Psoas muscle (tissue), 8 donors: ENCODE measurements around the gene IL17RB. TPM values are rescaled to one million over a fixed set of nuclear protein-coding genes. Genes with fewer than 3 reads are reported as not detected.

Source experiments
- ATAC-seq, 4 donors: fragments of 200-7000 bp; cut with Tn5 transposase; one replicate each; pipeline ENCODE4 v1.9.1; 2020; ENCODE audit warnings: moderate library complexity in 3 of 4, mild to moderate bottlenecking in 2 of 4
- DNase-seq, 2 donors: peaks; one replicate each; pipeline ENCODE4 v3.0.0-alpha.2; 2020
- H3K27ac ChIP-seq: fragments of 200-600 bp; one replicate; pipeline ENCODE4 v1.8.0; 2022
- H3K27me3 ChIP-seq, 3 donors: fragments of 200-600 bp in 1 of 3; one replicate each; pipeline versions ENCODE4 v1.6.1 to v1.8.0; 2013 to 2022; ENCODE audit warnings: low read length in 2 of 3, mild to moderate bottlenecking in 2 of 3, moderate library complexity in 1 of 3; ENCODE audit not compliant: insufficient read depth in 3 of 3
- H3K36me3 ChIP-seq, 2 donors: fragments of 200-600 bp in 1 of 2; one replicate each; pipeline versions ENCODE4 v1.6.1 to v1.8.0; 2013 to 2022; ENCODE audit warnings: low read depth in 1 of 2, mild to moderate bottlenecking in 1 of 2, moderate library complexity in 1 of 2; ENCODE audit not compliant: insufficient read depth in 1 of 2
- H3K4me1 ChIP-seq: fragments of 200-600 bp; one replicate; pipeline ENCODE4 v1.8.0; 2022
- H3K4me3 ChIP-seq: fragments of 200-600 bp; one replicate; pipeline ENCODE4 v1.8.0; 2022; ENCODE audit warnings: mild to moderate bottlenecking
- H3K9me3 ChIP-seq: fragments of 200-600 bp; one replicate; pipeline ENCODE4 v1.8.0; 2022
- CTCF ChIP-seq: fragments of 200-600 bp; IDR thresholded peaks from one replicate; pipeline ENCODE4 v1.8.0; 2022; ENCODE audit warnings: antibody characterized with exemption
- WGBS, 3 donors: extraction: QIAGEN DNeasy Blood & Tissue Kit; methylation state at CpG; one replicate each; pipeline versions ENCODE4 v1.1.6 to v1.1.7; 2013; 5-methylcytosine and 5-hydroxymethylcytosine counted together
- intact Hi-C, 2 donors: fragments of 100-400 bp; cut with DNase I; formaldehyde crosslinking; loops; one replicate each; pipeline versions ENCODE4 v1.11.0 to v1.14.2; 2022
- polyA plus RNA-seq, 3 donors: library from polyadenylated mRNA; stranded (reverse); fragments of 200-250 nt; gene quantifications; one replicate each; pipeline ENCODE4 v1.2.3, GENCODE V29; 2013
- total RNA-seq, 4 donors: library from RNA; stranded (reverse); fragmentation: NEBNext Ultra II Directional in 2 of 4; extraction: Animal tissue kit (Norgen Biotek cat#: 25700) in 2 of 4; gene quantifications; one replicate each; pipeline versions ENCODE4 v1.2.1 to v1.2.4, GENCODE V29; 2021 to 2023
- donor health status: healthy with polysubstance abuse.
- donor health status: DM: no; HTN: no; CAD: no; lungs with moderate emphysema.
- donor health status: Bipolar disorder and iron deficiency.
- donor health status: healthy.
- donor health status: DM: yes; HTN: yes; CAD: no.
- donor health status: DM: no; HTN: no; CAD: no.
- donor health status: DM: no; HTN: no; CAD: no.
- donor health status: DM: yes; HTN: yes; CAD: no.

The IL17RB gene
- total and polyA plus RNA-seq, 7 donors: 0.08 to 1.3 (median 0.96) TPM

- DNase-seq (no peak), ATAC-seq (no peak)
- H3K36me3 ChIP-seq: peaks cover 21 to 75% of the 10 kb centered on the region in 2 donors
- no peaks in the 10 kb centered on the region for H3K4me1 ChIP-seq
- no peaks in the 10 kb centered on the region for H3K27me3 ChIP-seq
- no peak for TF ChIP-seq CTCF
- intact Hi-C loops: no loop called here
- 73 to 85% (median 84%) methylated on average over 4 of the region's 4 CpGs for WGBS, 3 donors
- no peaks in the 10 kb centered on the region for H3K9me3 ChIP-seq
- H3K27ac ChIP-seq: no peak overlapping the region
- no peak overlapping the region for H3K4me3 ChIP-seq
These were observed 13.8 kb downstream of the IL17RB start for GRCh38 chr3:53860196-53860595.

DNA sequence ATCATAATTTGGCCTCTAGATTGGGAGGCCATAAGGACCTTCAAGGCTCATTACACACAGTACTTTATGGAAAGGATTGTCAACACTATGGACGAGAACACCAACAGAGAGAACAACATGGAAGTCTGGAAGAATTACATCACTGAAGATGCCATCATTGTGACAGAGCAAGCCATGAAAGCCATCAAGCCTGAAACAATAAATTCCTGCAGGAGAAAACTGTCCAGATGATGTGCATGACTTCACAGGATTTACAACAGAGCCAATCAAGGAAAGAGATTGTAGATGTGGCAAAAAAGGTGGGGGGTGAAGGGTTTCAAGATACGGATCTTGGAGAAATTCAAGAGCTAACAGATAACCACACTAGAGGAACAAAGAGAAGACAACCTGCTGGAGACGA lies 15.9 kb downstream of the IL17RB start:
- Histone ChIP-seq H3K27me3 (no peaks in the 10 kb centered on the region), H3K4me1 (no peaks in the 10 kb centered on the region), H3K4me3 (no peak overlapping the region), H3K36me3 (peaks cover 21 to 90% of the 10 kb centered on the region in 2 donors), H3K9me3 (no peaks in the 10 kb centered on the region), H3K27ac (no peak overlapping the region)
- 95 to 96% (median 95%) methylated on average over 3 of the region's 3 CpGs for WGBS, 3 donors
- ATAC-seq (no peak), DNase-seq (no peak)
- intact Hi-C loops: no loop called here
- TF ChIP-seq CTCF: no peak

DNA sequence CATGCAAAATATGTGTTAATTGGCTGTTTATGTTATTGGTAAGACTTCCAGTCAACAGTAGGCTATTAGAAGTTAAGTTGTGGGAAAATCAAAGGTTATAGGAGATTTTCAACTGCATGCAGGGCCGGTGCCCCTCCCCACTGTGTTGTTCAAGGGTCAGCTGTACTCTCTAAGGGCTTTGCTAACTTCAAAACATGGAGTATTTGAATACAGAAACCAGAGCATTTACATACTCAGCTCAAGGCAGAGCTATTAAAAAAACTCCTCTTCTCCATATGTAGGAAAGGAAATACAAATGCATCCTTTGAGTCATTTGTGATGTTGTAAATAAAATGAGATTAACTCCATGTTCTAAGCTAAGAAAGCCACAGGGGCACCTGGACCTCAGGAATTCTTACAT lies 16.8 kb downstream of the IL17RB start:
- Histone ChIP-seq H3K9me3 (no peaks in the 10 kb centered on the region), H3K36me3 (peaks cover 22 to 99% of the 10 kb centered on the region in 2 donors), H3K27ac (no peak overlapping the region), H3K4me3 (no peak overlapping the region), H3K27me3 (no peaks in the 10 kb centered on the region), H3K4me1 (no peaks in the 10 kb centered on the region)
- no peak for TF ChIP-seq CTCF
- ATAC-seq: no peak
- WGBS, 3 donors: 86 to 100% (median 97%) methylated on average over 1 of the region's 1 CpG
- intact Hi-C loops: no loop called here
- no peak for DNase-seq

- no peaks in the 10 kb centered on the region for H3K4me1 ChIP-seq
- H3K4me3 ChIP-seq: no peak overlapping the region
- DNase-seq: no peak
- peaks cover 26 to 99% of the 10 kb centered on the region in 2 donors for H3K36me3 ChIP-seq
- TF ChIP-seq CTCF: no peak
- WGBS, 3 donors: 93 to 95% (median 94%) methylated on average over 5 of the region's 5 CpGs
- intact Hi-C loops: no loop called here
- no peaks in the 10 kb centered on the region for H3K27me3 ChIP-seq
- no peak overlapping the region for H3K27ac ChIP-seq
- H3K9me3 ChIP-seq: no peaks in the 10 kb centered on the region
- ATAC-seq: no peak
These were observed 19.5 kb downstream of the IL17RB start for GRCh38 chr3:53865732-53866499.
